ENCODE data around the gene STAB2.

Gene STAB2

DNA sequence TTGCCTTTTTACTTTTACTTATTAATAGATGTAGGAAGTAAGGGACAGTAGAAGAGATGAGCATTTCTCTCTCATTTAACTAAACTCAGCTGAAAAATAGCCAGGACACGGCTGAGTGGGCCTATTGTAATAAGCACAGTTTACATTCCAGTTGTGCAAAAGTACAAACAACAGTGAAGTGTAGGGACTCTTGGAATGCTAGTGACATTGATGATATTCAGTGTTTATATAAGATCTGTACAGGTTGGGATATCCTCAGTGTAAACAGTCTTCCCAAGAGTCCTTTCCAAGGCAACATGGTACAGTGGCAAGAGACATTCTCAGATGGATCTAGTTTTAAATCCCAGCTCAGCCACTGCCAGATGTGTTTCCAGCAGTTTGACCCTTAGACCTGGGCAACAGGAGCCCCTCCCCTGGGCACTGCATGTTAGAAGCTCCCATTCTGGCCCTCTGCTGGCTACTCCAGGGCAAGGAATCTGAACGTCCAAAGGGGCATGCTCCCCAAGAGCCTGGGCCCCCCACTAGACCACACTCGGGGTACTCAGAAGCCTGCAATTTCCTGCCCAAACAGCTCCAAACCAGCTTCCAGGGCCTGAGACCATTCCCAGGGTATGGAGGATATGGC, 55.3 kb downstream of the STAB2 start:
- Histone ChIP-seq H3K27me3 (ENCODE audit: low read length) (0 out of 2 replicates have a peak, but pooled peaks cover 2% of the 10 kb centered on the region), H2AFZ (ENCODE audit: low read depth, low read length, severe bottlenecking) (no peak overlapping the region), H3K79me2 (ENCODE audit: insufficient read depth, low read length) (no peaks in the 10 kb centered on the region), H4K20me1 (ENCODE audit: low read depth, low read length) (no peaks in the 10 kb centered on the region), H3K36me3 (ENCODE audit: low read length) (no peaks in the 10 kb centered on the region), H3K9me2 (replicated peaks; ENCODE audit: insufficient read depth, low read length) (no peaks in the 10 kb centered on the region), H3K9ac (ENCODE audit: low read length) (no peak overlapping the region), H3K4me2 (ENCODE audit: low read depth, low read length, poor library complexity, severe bottlenecking) (no peak overlapping the region), H3F3A (ENCODE audit: insufficient read depth) (no peaks in the 10 kb centered on the region), H3K9me3 (ENCODE audit: insufficient read depth, low read length) (no peaks in the 10 kb centered on the region), H3K27ac (ENCODE audit: low read depth, low read length) (no peak overlapping the region), H3K4me3 (ENCODE audit: insufficient read depth, low read length, poor library complexity, severe bottlenecking) (no peak overlapping the region)
- TF ChIP-seq EZH2phosphoT487 (conservative IDR thresholded peaks at IDR 0.05; ENCODE audit: low read length) = no peak
- TF ChIP-seq, protein P1, sequence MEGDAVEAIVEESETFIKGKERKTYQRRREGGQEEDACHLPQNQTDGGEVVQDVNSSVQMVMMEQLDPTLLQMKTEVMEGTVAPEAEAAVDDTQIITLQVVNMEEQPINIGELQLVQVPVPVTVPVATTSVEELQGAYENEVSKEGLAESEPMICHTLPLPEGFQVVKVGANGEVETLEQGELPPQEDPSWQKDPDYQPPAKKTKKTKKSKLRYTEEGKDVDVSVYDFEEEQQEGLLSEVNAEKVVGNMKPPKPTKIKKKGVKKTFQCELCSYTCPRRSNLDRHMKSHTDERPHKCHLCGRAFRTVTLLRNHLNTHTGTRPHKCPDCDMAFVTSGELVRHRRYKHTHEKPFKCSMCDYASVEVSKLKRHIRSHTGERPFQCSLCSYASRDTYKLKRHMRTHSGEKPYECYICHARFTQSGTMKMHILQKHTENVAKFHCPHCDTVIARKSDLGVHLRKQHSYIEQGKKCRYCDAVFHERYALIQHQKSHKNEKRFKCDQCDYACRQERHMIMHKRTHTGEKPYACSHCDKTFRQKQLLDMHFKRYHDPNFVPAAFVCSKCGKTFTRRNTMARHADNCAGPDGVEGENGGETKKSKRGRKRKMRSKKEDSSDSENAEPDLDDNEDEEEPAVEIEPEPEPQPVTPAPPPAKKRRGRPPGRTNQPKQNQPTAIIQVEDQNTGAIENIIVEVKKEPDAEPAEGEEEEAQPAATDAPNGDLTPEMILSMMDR (IDR thresholded peaks at IDR 0.05; ENCODE audit: insufficient read depth, low read length, poor library complexity, severe bottlenecking) = no peak

DNA sequence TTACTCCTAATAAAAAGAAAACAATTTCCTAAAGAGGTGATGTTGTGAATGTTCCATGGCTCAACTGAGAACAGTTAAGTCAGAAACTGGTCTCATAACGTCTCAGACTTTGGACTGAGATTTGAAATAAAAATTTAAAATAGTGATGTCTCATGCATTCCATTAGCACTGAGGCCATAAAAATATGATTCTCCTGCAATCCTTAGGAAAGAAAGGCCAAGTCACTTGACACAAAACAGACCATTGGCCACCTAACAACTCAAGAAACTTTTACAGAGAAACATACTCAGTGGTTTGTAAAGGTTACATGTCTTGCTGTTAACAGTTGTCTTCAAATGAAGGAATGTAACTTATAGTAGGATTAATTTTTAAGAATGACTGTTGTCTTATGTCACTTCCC, 58.1 kb downstream of the STAB2 start:
- Histone ChIP-seq H4K20me1 (ENCODE audit: low read depth, low read length) (no peaks in the 10 kb centered on the region), H3K9me2 (replicated peaks; ENCODE audit: insufficient read depth, low read length) (no peaks in the 10 kb centered on the region), H2AFZ (ENCODE audit: low read depth, low read length, severe bottlenecking) (no peak overlapping the region), H3K4me2 (ENCODE audit: low read depth, low read length, poor library complexity, severe bottlenecking) (no peak overlapping the region), H3K27me3 (ENCODE audit: low read length) (no peaks in the 10 kb centered on the region), H3K79me2 (ENCODE audit: insufficient read depth, low read length) (no peaks in the 10 kb centered on the region), H3K27ac (ENCODE audit: low read depth, low read length) (no peak overlapping the region), H3F3A (ENCODE audit: insufficient read depth) (no peaks in the 10 kb centered on the region), H3K4me3 (ENCODE audit: insufficient read depth, low read length, poor library complexity, severe bottlenecking) (no peak overlapping the region), H3K9ac (ENCODE audit: low read length) (no peak overlapping the region), H3K9me3 (ENCODE audit: insufficient read depth, low read length) (no peaks in the 10 kb centered on the region), H3K36me3 (ENCODE audit: low read length) (no peaks in the 10 kb centered on the region)
- TF ChIP-seq EZH2phosphoT487 (conservative IDR thresholded peaks at IDR 0.05; ENCODE audit: low read length) = no peak
- TF ChIP-seq, protein P1 (IDR thresholded peaks at IDR 0.05; ENCODE audit: insufficient read depth, low read length, poor library complexity, severe bottlenecking) = no peak

DNA sequence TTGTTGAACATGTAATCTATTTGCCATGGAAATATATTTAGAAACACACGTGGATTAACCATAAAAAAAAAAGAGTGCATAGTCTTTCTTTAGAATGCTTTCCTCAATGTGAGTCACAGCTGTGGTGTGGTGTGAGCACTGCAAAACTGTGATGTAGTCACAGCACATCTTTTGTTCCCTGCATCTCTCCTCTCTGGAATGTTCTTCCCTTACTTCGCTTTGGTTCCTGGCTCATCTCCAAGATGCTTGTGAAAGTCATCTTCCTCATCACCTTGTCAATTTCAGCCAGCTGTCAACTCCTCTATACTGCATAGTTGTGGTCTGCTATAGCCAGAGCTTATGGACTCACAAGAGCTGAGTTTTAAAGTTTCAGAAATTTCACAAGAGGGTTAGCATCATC, 60.2 kb downstream of the STAB2 start:
- Histone ChIP-seq H3K9me3 (ENCODE audit: insufficient read depth, low read length) (no peaks in the 10 kb centered on the region), H3K4me2 (ENCODE audit: low read depth, low read length, poor library complexity, severe bottlenecking) (no peak overlapping the region)
- TF ChIP-seq, protein P1 (IDR thresholded peaks at IDR 0.05; ENCODE audit: insufficient read depth, low read length, poor library complexity, severe bottlenecking) = no peak
- TF ChIP-seq EZH2phosphoT487 (conservative IDR thresholded peaks at IDR 0.05; ENCODE audit: low read length) = no peak

More for the DNA sequence above, 60.2 kb downstream of the STAB2 start:
- Histone ChIP-seq H2AFZ (ENCODE audit: low read depth, low read length, severe bottlenecking) (no peak overlapping the region), H4K20me1 (ENCODE audit: low read depth, low read length) (no peaks in the 10 kb centered on the region), H3K4me3 (ENCODE audit: insufficient read depth, low read length, poor library complexity, severe bottlenecking) (no peak overlapping the region), H3K27ac (ENCODE audit: low read depth, low read length) (no peak overlapping the region), H3K27me3 (ENCODE audit: low read length) (no peaks in the 10 kb centered on the region), H3K36me3 (ENCODE audit: low read length) (no peaks in the 10 kb centered on the region), H3K9ac (ENCODE audit: low read length) (no peak overlapping the region), H3F3A (ENCODE audit: insufficient read depth) (no peaks in the 10 kb centered on the region), H3K79me2 (ENCODE audit: insufficient read depth, low read length) (no peaks in the 10 kb centered on the region), H3K9me2 (replicated peaks; ENCODE audit: insufficient read depth, low read length) (no peaks in the 10 kb centered on the region)

All from SU-DHL-6 (cell line).